ENCODE data around the gene ARHGAP18. TPM values are rescaled to one million over a fixed set of nuclear protein-coding genes. Genes with fewer than 3 reads are reported as not detected.

Gene ARHGAP18
- total RNA-seq, 2 donors from 2014 or later: 7.1 to 11.2 TPM

GRCh38 chr6:129645106-129645829 is 64.7 kb downstream of the ARHGAP18 start:
- H3K4me1 ChIP-seq: peaks cover 0 to 32% of the 10 kb centered on the region in 2 donors
- H3K27ac ChIP-seq: peak overlapping the region; percentile 29 to 54
- no peak for DNase-seq (ENCODE audit: low spot score)
- H3K36me3 ChIP-seq: no peaks in the 10 kb centered on the region
- H3K27me3 ChIP-seq: no peaks in the 10 kb centered on the region
- no peaks in the 10 kb centered on the region for H3K9me3 ChIP-seq
- no peak for TF ChIP-seq CTCF (IDR thresholded peaks at IDR 0.05)
- no peak overlapping the region for H3K4me3 ChIP-seq

GRCh38 chr6:129644567-129645015 is 65.4 kb downstream of the ARHGAP18 start:
- H3K27ac ChIP-seq: peak overlapping the region; percentile 29 to 54
- no peaks in the 10 kb centered on the region for H3K9me3 ChIP-seq
- H3K4me3 ChIP-seq: no peak overlapping the region
- H3K4me1 ChIP-seq: peaks cover 0 to 32% of the 10 kb centered on the region in 2 donors
- no peak for TF ChIP-seq CTCF (IDR thresholded peaks at IDR 0.05)
- no peaks in the 10 kb centered on the region for H3K27me3 ChIP-seq
- no peaks in the 10 kb centered on the region for H3K36me3 ChIP-seq
- no peak for DNase-seq (ENCODE audit: low spot score)

DNA sequence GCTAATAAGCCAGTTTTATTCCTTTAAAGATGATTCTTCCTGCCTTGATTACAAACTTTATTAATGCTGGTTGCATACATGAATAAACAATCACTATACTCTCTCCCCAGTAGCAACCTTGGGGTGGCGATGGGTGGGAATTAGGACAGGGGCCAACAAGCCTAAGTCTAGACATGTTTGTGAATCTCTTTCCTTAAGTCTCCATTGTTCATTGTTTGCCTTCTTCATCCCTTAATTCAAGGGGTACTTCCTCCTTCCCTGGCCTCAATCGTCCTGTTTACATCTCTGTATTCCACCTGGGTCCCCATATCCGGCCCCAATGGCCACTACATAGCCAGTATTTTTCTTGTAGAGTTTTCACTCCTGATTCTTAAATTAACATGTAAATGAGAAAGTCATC is 66.0 kb downstream of the ARHGAP18 start:
- Histone ChIP-seq H3K27ac (peak overlapping the region in 1 of 2 donors; percentile 54), H3K4me1 (peaks cover 0 to 32% of the 10 kb centered on the region in 2 donors), H3K9me3 (no peaks in the 10 kb centered on the region), H3K36me3 (no peaks in the 10 kb centered on the region), H3K4me3 (no peak overlapping the region), H3K27me3 (no peaks in the 10 kb centered on the region)
- no peak for DNase-seq (ENCODE audit: low spot score)
- no peak for TF ChIP-seq CTCF (IDR thresholded peaks at IDR 0.05)

- no peak for DNase-seq (ENCODE audit: low spot score)
- H3K27ac ChIP-seq: no peak overlapping the region
- H3K4me1 ChIP-seq: peaks cover 0 to 38% of the 10 kb centered on the region in 2 donors
- H3K27me3 ChIP-seq: no peaks in the 10 kb centered on the region
- no peaks in the 10 kb centered on the region for H3K9me3 ChIP-seq
- no peak for TF ChIP-seq CTCF (IDR thresholded peaks at IDR 0.05)
- no peaks in the 10 kb centered on the region for H3K36me3 ChIP-seq
- no peak overlapping the region for H3K4me3 ChIP-seq
Measured at GRCh38 chr6:129643176-129643575, 66.8 kb downstream of the ARHGAP18 start.

DNA sequence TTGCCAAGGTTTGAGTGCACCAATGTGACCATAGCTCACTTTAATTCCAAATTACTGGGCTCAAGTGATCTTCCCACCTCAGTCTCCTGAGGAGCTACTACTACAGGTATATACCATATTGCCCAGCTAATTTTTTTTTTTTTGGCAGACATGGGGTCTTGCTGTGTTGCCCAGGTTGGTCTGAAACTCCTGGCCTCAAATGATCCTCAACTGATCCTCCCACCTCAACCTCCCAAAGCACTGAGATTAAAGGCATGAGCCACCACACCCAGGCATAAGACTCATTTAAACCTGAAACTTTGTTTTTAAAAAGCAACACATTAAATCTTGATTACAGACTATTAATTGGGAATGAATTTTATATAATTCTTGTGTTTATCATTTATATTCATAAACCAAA is 67.7 kb downstream of the ARHGAP18 start:
- H3K36me3 ChIP-seq: no peaks in the 10 kb centered on the region
- DNase-seq (ENCODE audit: low spot score): no peak
- no peak overlapping the region for H3K4me3 ChIP-seq
- no peaks in the 10 kb centered on the region for H3K9me3 ChIP-seq
- H3K4me1 ChIP-seq: peaks cover 0 to 45% of the 10 kb centered on the region in 2 donors
- no peak for TF ChIP-seq CTCF (IDR thresholded peaks at IDR 0.05)
- H3K27ac ChIP-seq: no peak overlapping the region
- H3K27me3 ChIP-seq: no peaks in the 10 kb centered on the region

GRCh38 chr6:129641344-129641743 is 68.6 kb downstream of the ARHGAP18 start:
- H3K27ac ChIP-seq: no peak overlapping the region
- no peak for TF ChIP-seq CTCF (IDR thresholded peaks at IDR 0.05)
- H3K4me3 ChIP-seq: no peak overlapping the region
- H3K27me3 ChIP-seq: no peaks in the 10 kb centered on the region
- no peaks in the 10 kb centered on the region for H3K9me3 ChIP-seq
- no peak for DNase-seq (ENCODE audit: low spot score)
- no peaks in the 10 kb centered on the region for H3K36me3 ChIP-seq
- H3K4me1 ChIP-seq: peaks cover 0 to 41% of the 10 kb centered on the region in 2 donors

All from right atrium auricular region (tissue), 2 donors.